Psoas muscle (tissue), 8 donors: ENCODE results near the gene COMP. TPM values are rescaled to one million over a fixed set of nuclear protein-coding genes. Genes with fewer than 3 reads are reported as not detected.

Experiments used
- ATAC-seq, 4 donors: fragments of 200-7000 bp; cut with Tn5 transposase; one replicate each; pipeline ENCODE4 v1.9.1; 2020; ENCODE audit warnings: moderate library complexity in 3 of 4, mild to moderate bottlenecking in 2 of 4
- DNase-seq, 2 donors: peaks; one replicate each; pipeline ENCODE4 v3.0.0-alpha.2; 2020
- H3K27ac ChIP-seq: fragments of 200-600 bp; one replicate; pipeline ENCODE4 v1.8.0; 2022
- H3K27me3 ChIP-seq, 3 donors: fragments of 200-600 bp in 1 of 3; one replicate each; pipeline versions ENCODE4 v1.6.1 to v1.8.0; 2013 to 2022; ENCODE audit warnings: low read length in 2 of 3, mild to moderate bottlenecking in 2 of 3, moderate library complexity in 1 of 3; ENCODE audit not compliant: insufficient read depth in 3 of 3
- H3K36me3 ChIP-seq, 2 donors: fragments of 200-600 bp in 1 of 2; one replicate each; pipeline versions ENCODE4 v1.6.1 to v1.8.0; 2013 to 2022; ENCODE audit warnings: low read depth in 1 of 2, mild to moderate bottlenecking in 1 of 2, moderate library complexity in 1 of 2; ENCODE audit not compliant: insufficient read depth in 1 of 2
- H3K4me1 ChIP-seq: fragments of 200-600 bp; one replicate; pipeline ENCODE4 v1.8.0; 2022
- H3K4me3 ChIP-seq: fragments of 200-600 bp; one replicate; pipeline ENCODE4 v1.8.0; 2022; ENCODE audit warnings: mild to moderate bottlenecking
- H3K9me3 ChIP-seq: fragments of 200-600 bp; one replicate; pipeline ENCODE4 v1.8.0; 2022
- WGBS, 3 donors: extraction: QIAGEN DNeasy Blood & Tissue Kit; methylation state at CpG; one replicate each; pipeline versions ENCODE4 v1.1.6 to v1.1.7; 2013; 5-methylcytosine and 5-hydroxymethylcytosine counted together
- intact Hi-C, 2 donors: fragments of 100-400 bp; cut with DNase I; formaldehyde crosslinking; loops; one replicate each; pipeline versions ENCODE4 v1.11.0 to v1.14.2; 2022
- long read RNA-seq, 2 donors: library from polyadenylated mRNA; unstranded; transcript quantifications; one replicate each; pipeline ENCODE4 v2.0.0, GENCODE V29; 2021
- polyA plus RNA-seq, 3 donors: library from polyadenylated mRNA; stranded (reverse); fragments of 200-250 nt; gene quantifications; one replicate each; pipeline ENCODE4 v1.2.3, GENCODE V29; 2013
- total RNA-seq, 4 donors: library from RNA; stranded (reverse); fragmentation: NEBNext Ultra II Directional in 2 of 4; extraction: Animal tissue kit (Norgen Biotek cat#: 25700) in 2 of 4; gene quantifications; one replicate each; pipeline versions ENCODE4 v1.2.1 to v1.2.4, GENCODE V29; 2021 to 2023
- TF ChIP-seq, protein P1 (sequence below): fragments of 200-600 bp; IDR thresholded peaks from one replicate; pipeline ENCODE4 v1.8.0; 2022; ENCODE audit warnings: antibody characterized with exemption
- donor health status: healthy with polysubstance abuse.
- donor health status: DM: no; HTN: no; CAD: no; lungs with moderate emphysema.
- donor health status: Bipolar disorder and iron deficiency.
- donor health status: healthy.
- donor health status: DM: yes; HTN: yes; CAD: no.
- donor health status: DM: no; HTN: no; CAD: no.
- donor health status: DM: no; HTN: no; CAD: no.
- donor health status: DM: yes; HTN: yes; CAD: no.

Gene COMP
- total RNA-seq = 1 to 10 TPM in 2 of 4 donors, under 1 TPM in 1, not detected in 1; 0.12 to 1.8 (median 1.5) TPM
- under 1 TPM; 0.10 to 0.94 (median 0.75) TPM for polyA plus RNA-seq
- long read RNA-seq, donor 1, transcript COMP-201 (19 exons, 2,461 nt) = major isoform, 6 of 7 reads
- long read RNA-seq, donor 1, partial matches to known transcripts = 1 of 7 reads
- long read RNA-seq, donor 1, other reads (novel, unspliced or antisense) = 0 of 7 reads
- long read RNA-seq, donor 2 = 0 reads

DNA sequence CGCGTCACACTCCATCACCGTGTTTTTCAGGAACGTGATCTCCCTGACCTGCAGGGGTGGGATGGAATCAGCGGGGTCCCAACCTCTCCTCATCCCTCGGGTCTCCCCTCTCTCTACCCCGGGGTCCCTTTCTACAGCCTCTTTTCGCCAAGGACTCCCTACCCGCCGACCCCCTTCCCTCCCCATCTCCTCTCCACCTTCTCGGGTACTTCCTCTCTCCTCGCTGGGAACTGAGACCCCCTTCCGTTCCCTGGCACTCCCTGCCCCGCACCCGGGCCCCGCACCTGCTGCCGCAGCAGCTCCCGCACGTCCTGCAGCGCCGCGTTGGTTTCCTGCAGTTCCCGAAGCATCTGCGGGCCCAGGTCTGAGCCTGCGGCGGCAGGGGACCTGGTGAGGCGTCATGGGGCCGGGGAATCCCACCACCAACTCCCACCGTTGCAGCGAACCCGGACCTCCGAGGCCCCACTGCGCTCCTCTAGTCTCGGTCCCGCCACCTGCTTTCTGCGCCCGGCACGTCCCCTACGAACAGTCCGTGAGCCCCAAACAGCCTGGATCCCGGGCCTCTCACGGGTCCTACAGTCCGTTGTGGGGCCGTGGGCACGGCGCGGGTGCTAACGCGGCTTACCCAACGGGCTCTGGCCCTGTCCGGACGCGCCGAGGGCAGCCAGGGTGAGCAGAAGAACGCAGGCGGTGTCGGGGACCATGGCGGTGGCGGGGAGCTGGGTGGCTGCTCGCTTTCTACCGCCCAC is at the start of gene COMP:
TSS of gene COMP (minus strand) at position 740 of the 749 bp plus-strand sequence. CDS start at position 704, 36 bp downstream.
- no peaks in the 10 kb centered on the region for H3K36me3 ChIP-seq
- H3K9me3 ChIP-seq = no peaks in the 10 kb centered on the region
- H3K27ac ChIP-seq = no peak within 1 kb of the TSS
- peaks cover 0 to 94% (median 50%) of the 10 kb centered on the region in 3 donors for H3K27me3 ChIP-seq
- TF ChIP-seq, protein P1, sequence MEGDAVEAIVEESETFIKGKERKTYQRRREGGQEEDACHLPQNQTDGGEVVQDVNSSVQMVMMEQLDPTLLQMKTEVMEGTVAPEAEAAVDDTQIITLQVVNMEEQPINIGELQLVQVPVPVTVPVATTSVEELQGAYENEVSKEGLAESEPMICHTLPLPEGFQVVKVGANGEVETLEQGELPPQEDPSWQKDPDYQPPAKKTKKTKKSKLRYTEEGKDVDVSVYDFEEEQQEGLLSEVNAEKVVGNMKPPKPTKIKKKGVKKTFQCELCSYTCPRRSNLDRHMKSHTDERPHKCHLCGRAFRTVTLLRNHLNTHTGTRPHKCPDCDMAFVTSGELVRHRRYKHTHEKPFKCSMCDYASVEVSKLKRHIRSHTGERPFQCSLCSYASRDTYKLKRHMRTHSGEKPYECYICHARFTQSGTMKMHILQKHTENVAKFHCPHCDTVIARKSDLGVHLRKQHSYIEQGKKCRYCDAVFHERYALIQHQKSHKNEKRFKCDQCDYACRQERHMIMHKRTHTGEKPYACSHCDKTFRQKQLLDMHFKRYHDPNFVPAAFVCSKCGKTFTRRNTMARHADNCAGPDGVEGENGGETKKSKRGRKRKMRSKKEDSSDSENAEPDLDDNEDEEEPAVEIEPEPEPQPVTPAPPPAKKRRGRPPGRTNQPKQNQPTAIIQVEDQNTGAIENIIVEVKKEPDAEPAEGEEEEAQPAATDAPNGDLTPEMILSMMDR = no peak
- intact Hi-C loops = no loop called here
- H3K4me3 ChIP-seq = peak within 1 kb of the TSS; percentile 49
- ATAC-seq (no peak), DNase-seq (no peak)
- H3K4me1 ChIP-seq = peaks cover 10% of the 10 kb centered on the region
- 4% methylated on average over 61 of the region's 61 CpGs for WGBS, 3 donors

DNA sequence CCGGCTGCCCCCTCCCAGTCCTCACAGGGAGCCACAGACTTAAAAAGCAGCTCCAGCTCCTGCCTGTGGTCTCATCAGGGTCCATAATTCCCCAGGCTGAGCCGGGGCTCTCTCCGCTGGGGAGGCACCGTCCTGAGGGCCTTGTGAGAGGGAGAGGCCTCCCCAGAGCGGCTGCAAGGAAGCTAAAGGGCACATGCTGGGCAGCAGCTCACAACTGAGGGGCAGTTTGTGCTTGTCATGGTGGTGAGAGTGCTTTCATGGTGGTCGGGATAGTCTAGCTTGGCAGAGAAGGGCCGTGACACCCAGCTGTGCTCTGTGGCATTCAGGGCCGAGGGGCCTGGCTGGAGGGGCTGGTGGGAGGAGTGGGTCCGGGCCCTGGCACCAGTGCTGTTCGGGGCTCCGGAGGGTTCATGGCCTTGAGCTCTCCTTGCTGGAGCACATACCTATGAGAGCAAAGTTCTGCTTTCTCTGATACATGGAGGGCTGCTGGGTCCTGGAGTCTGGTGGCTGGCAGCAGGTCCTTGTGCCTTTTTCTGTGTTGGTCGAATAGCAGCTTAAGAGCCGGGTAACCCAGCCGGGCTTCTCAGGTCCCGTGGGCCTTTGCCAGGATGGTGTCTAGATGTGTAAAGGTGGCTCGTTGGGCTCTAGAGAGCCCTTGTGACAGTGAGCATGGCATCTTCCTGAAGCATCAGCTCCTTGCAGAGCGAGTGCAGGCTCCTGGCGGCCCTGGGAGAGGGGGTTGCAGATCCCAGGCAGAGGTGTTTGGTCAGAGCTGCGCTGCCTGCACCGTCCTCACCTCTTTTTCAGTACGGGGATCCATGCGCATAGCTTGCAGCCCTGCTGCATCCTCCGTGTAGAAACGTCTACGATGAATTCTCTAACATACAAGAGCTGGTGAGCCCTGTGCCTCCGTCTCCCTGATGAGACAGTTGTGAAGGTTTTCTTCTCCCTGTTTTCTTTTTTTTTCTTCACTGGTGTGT is 49.5 kb upstream of the COMP start:
- Histone ChIP-seq H3K4me1 (peaks cover 63% of the 10 kb centered on the region), H3K27ac (no peak overlapping the region), H3K4me3 (no peak overlapping the region), H3K36me3 (peaks cover 0 to 9% of the 10 kb centered on the region in 2 donors), H3K27me3 (no peaks in the 10 kb centered on the region), H3K9me3 (no peaks in the 10 kb centered on the region)
- TF ChIP-seq, protein P1 = no peak
- intact Hi-C loops = loop anchor here in 1 of 2 donors (10.0 kb wide), 2 partner anchors 156 to 386 kb away; partner anchors contain the start of gene CRTC1
- ATAC-seq (peak in 1 of 4 donors; percentile 17), DNase-seq (no peak)
- 63 to 75% (median 64%) methylated on average over 26 of the region's 26 CpGs for WGBS, 3 donors

DNA sequence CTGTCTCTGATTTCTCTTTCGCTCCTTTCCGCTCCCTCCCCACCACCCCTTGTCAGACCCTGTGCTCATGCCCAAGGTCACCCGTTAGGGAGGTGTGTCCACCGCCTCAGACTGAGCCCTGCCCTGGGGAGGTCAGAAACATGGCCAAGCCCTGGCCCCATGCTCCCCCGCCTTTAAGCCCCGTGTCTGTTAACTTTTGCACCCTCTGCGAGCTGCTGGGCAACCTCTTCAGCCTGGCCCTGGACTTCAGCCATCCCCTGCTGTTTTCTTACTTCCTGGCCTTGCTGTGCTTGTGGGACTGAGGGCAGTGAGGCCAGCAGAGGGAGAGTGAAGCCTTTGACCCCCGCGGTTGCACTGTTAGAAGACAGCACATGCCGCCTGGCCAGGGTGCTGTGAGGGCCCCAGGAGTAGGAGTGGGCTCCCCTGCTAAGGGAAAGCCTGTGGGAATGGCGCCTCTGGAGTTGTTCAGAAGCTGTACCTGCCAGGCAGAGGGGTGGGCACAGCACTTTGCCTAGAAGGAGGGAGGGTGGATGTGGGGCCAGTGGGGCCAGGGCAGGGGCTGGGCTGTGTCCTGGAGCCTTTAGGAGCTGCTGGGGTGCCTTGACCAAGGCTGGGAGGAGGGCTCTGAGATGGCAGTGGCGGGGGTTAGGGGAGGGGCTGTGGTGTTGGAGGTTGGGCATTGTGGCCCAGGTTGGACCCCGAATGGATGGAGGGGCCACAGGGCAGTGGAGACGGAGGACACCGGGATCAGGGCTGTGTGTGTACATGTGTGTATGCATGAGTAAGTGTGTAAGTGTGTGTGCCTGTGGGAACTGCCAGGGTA is 48.6 kb upstream of the COMP start:
- intact Hi-C loops = loop anchor here (10.0 kb wide), 2 partner anchors 155 to 385 kb away; partner anchors contain the start of gene CRTC1 (in 2 of the 2)
- WGBS, 3 donors = 69 to 81% (median 71%) methylated on average over 15 of the region's 15 CpGs
- H3K27ac ChIP-seq = no peak overlapping the region
- H3K9me3 ChIP-seq = no peaks in the 10 kb centered on the region
- TF ChIP-seq, protein P1 = no peak
- ATAC-seq (peak; percentile 12 to 22 (median 20)), DNase-seq (no peak)
- H3K4me3 ChIP-seq = no peak overlapping the region
- H3K27me3 ChIP-seq = no peaks in the 10 kb centered on the region
- peaks cover 0 to 16% of the 10 kb centered on the region in 2 donors for H3K36me3 ChIP-seq
- H3K4me1 ChIP-seq = peaks cover 67% of the 10 kb centered on the region

DNA sequence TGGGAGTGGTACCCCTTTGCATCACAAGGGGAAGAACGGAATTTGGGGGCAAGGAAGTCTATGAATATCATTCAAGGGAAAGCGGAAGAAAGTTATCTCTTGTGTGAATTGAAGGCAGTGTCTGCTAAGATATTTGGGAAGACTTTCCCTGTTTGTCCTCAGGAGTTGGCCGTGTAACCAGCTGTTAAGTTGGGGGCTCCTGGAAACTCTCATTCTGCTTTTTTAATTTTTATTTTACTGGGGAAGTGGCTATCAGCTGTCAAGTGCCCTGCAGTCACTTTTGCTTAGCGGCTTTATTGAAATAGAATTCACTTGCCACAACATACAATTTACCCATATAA is 43.5 kb upstream of the COMP start:
- WGBS, 3 donors = 68 to 75% (median 73%) methylated on average over 4 of the region's 4 CpGs
- H3K9me3 ChIP-seq = no peaks in the 10 kb centered on the region
- no peaks in the 10 kb centered on the region for H3K27me3 ChIP-seq
- H3K27ac ChIP-seq = no peak overlapping the region
- H3K4me3 ChIP-seq = peak overlapping the region; percentile 97
- H3K4me1 ChIP-seq = peaks cover 48% of the 10 kb centered on the region
- no peak for ATAC-seq
- no peak for DNase-seq
- intact Hi-C loops = loop anchor here in 1 of 2 donors (10.0 kb wide), 1 partner anchor 150 kb away; the partner anchor contains the start of gene CRTC1
- TF ChIP-seq, protein P1 = no peak
- peaks cover 4 to 27% of the 10 kb centered on the region in 2 donors for H3K36me3 ChIP-seq
